Brain pericyte (primary cell): ENCODE results near the gene YBEY.

Experiments used
- DNase-seq: peaks from one replicate; pipeline ENCODE4 v3.0.0-alpha.2; 2012; ENCODE audit warnings: low read depth, low spot score

YBEY gene

GRCh38 chr21:46327711-46328110 is 41.6 kb downstream of the YBEY start:
- DNase-seq, result no peak

- DNase-seq, result no peak
These were observed 42.0 kb downstream of the YBEY start for GRCh38 chr21:46328151-46328550.

GRCh38 chr21:46329796-46330195 is 43.7 kb downstream of the YBEY start:
- no peak for DNase-seq

- DNase-seq, result no peak
These were observed 48.4 kb downstream of the YBEY start for GRCh38 chr21:46334351-46335140.

- DNase-seq, result no peak
These were observed 50.5 kb downstream of the YBEY start for GRCh38 chr21:46336603-46337002.

GRCh38 chr21:46340998-46341397 is 54.9 kb downstream of the YBEY start:
- DNase-seq, result no peak

GRCh38 chr21:46344219-46344915 is 58.2 kb downstream of the YBEY start:
- no peak for DNase-seq

- no peak for DNase-seq
These were observed 59.7 kb downstream of the YBEY start for GRCh38 chr21:46345861-46346260.

- no peak for DNase-seq
These were observed 60.4 kb downstream of the YBEY start for GRCh38 chr21:46346296-46347202.

- DNase-seq, result no peak
These were observed 61.0 kb downstream of the YBEY start for GRCh38 chr21:46347203-46347550.
